Putamen (tissue), 1 donor: Measurements from ENCODE around the gene MT1X.

Experiments
- DNase-seq: peaks from one replicate; pipeline ENCODE4 v3.0.0-alpha.2; 2016; ENCODE audit warnings: low spot score

Gene MT1X

GRCh38 chr16:56679078-56679730, 3.1 kb upstream of the MT1X start:
- no peak for DNase-seq

GRCh38 chr16:56679818-56680217, 2.5 kb upstream of the MT1X start:
- no peak for DNase-seq

GRCh38 chr16:56682703-56683397, 580 bp downstream of the MT1X start:
- DNase-seq, result no peak

- no peak for DNase-seq
Measured at GRCh38 chr16:56683424-56684172, 1.3 kb downstream of the MT1X start.

- no peak for DNase-seq
Measured at GRCh38 chr16:56684256-56684925, 2.1 kb downstream of the MT1X start.

- DNase-seq, result no peak
Measured at GRCh38 chr16:56684926-56685590, 2.8 kb downstream of the MT1X start.

GRCh38 chr16:56686758-56687157, 4.5 kb downstream of the MT1X start:
- no peak for DNase-seq

GRCh38 chr16:56688762-56689161, 6.5 kb downstream of the MT1X start:
- no peak for DNase-seq

- DNase-seq, result no peak
Measured at GRCh38 chr16:56689171-56689570, 6.9 kb downstream of the MT1X start.

- DNase-seq, result no peak
Measured at GRCh38 chr16:56690420-56691122, 8.3 kb downstream of the MT1X start.

- DNase-seq, result no peak
Measured at GRCh38 chr16:56691885-56692284, 9.6 kb downstream of the MT1X start.

GRCh38 chr16:56695246-56695645, 13.0 kb downstream of the MT1X start:
- DNase-seq, result no peak

- DNase-seq, result no peak
Measured at GRCh38 chr16:56697456-56698155, 15.3 kb downstream of the MT1X start.

- no peak for DNase-seq
Measured at GRCh38 chr16:56700195-56700594, 17.9 kb downstream of the MT1X start.

- DNase-seq, result no peak
Measured at GRCh38 chr16:56700631-56701030, 18.4 kb downstream of the MT1X start.

- DNase-seq, result no peak
Measured at GRCh38 chr16:56701534-56701933, 19.3 kb downstream of the MT1X start.

GRCh38 chr16:56702836-56703235, 20.6 kb downstream of the MT1X start:
- DNase-seq, result no peak

- no peak for DNase-seq
Measured at GRCh38 chr16:56708525-56709442, 26.5 kb downstream of the MT1X start.

- no peak for DNase-seq
Measured at GRCh38 chr16:56709443-56710040, 27.3 kb downstream of the MT1X start.
